Right lobe of liver (tissue), 6 donors: ENCODE data around the gene HIC1. TPM values are rescaled to one million over a fixed set of nuclear protein-coding genes. Genes with fewer than 3 reads are reported as not detected.

Experiments used
- ATAC-seq, 4 donors: fragments of 200-7000 bp; cut with Tn5 transposase; one replicate each; pipeline ENCODE4 v1.9.1; 2020; ENCODE audit warnings: mild to moderate bottlenecking in 4 of 4, moderate library complexity in 4 of 4
- DNase-seq, 3 donors: peaks; one replicate each; pipeline ENCODE4 v3.0.0-alpha.2; 2020
- H3K27ac ChIP-seq, 3 donors: fragments of 200-600 bp; one replicate each; pipeline ENCODE4 v1.8.0; 2022
- H3K27me3 ChIP-seq, 2 donors: fragments of 200-600 bp; one replicate each; pipeline ENCODE4 v1.8.0; 2022
- H3K36me3 ChIP-seq, 4 donors: fragments of 200-600 bp; sonication (generic) in 1 of 4; one replicate each; pipeline versions ENCODE4 v1.5.1 to v1.8.0; 2017 to 2022; ENCODE audit warnings: control low read depth in 1 of 4
- H3K4me1 ChIP-seq, 4 donors: fragments of 200-600 bp; sonication (generic) in 1 of 4; one replicate each; pipeline versions ENCODE4 v1.5.1 to v1.8.0; 2017 to 2022; ENCODE audit warnings: control low read depth in 1 of 4
- H3K4me3 ChIP-seq, 3 donors: fragments of 200-600 bp; one replicate each; pipeline ENCODE4 v1.8.0; 2022
- H3K9me3 ChIP-seq, 4 donors: fragments of 200-600 bp; sonication (generic) in 1 of 4; one replicate each; pipeline versions ENCODE4 v1.5.1 to v1.8.0; 2017 to 2022; ENCODE audit warnings: control low read depth in 1 of 4
- CTCF ChIP-seq, 4 donors: fragments of 200-600 bp in 3 of 4; fragments of 450-650 bp in 1 of 4; IDR thresholded peaks; one replicate each; pipeline versions ENCODE4 v1.5.1 to v1.8.0; 2016 to 2022; ENCODE audit warnings: antibody characterized with exemption in 4 of 4, mild to moderate bottlenecking in 2 of 4
- POLR2A ChIP-seq: fragments of 450-650 bp; IDR thresholded peaks from one replicate; pipeline ENCODE4 v1.6.1; 2017; ENCODE audit warnings: antibody characterized with exemption, mild to moderate bottlenecking
- WGBS: methylation state at CpG from one replicate; pipeline ENCODE4 v1.1.6; 2018; ENCODE audit warnings: low coverage, low lambda C conversion rate; ENCODE audit not compliant: insufficient coverage; ENCODE audit errors: missing lambda C conversion rate; 5-methylcytosine and 5-hydroxymethylcytosine counted together
- intact Hi-C, 2 donors: fragments of 100-400 bp; cut with DNase I; formaldehyde crosslinking; loops; one replicate each; pipeline versions ENCODE4 v1.11.2 to v1.14.1; 2022
- total RNA-seq, 6 experiments: library from RNA; depleted of rRNA in 2 of 6; stranded (reverse); fragments of >200 nt in 2 of 6; fragmentation: NEBNext Ultra II Directional in 3 of 6; extraction: Animal tissue kit (Norgen Biotek cat#: 25700) in 3 of 6; gene quantifications; one replicate each; pipeline versions ENCODE4 v1.1.0 to v1.2.4, GENCODE V29; 2016 to 2023
- donor health status: DM: no; HTN: yes; CAD: no.
- donor health status: DM: no; HTN: no; CAD: no.
- donor health status: DM: no; HTN: no; CAD: no.
- donor health status: DM: no; HTN: yes; CAD: no.
- donor health status: DM: no; HTN: yes; CAD: no.

The HIC1 gene
- total RNA-seq, 6 experiments from 2014 or later: 4.7 to 14.8 (median 6.1) TPM

- H3K4me3 ChIP-seq: no peak overlapping the region
- intact Hi-C loops: no loop called here
- no peaks in the 10 kb centered on the region for H3K36me3 ChIP-seq
- WGBS: 60% methylated on average over 2 of the region's 2 CpGs
- H3K9me3 ChIP-seq: no peaks in the 10 kb centered on the region
- peak in 3 of 4 donors; percentile 13 to 23 (median 23) for ATAC-seq
- peak overlapping the region in 2 of 3 donors; percentile 11 to 82 for H3K27ac ChIP-seq
- no peak for DNase-seq
- no peaks in the 10 kb centered on the region for H3K27me3 ChIP-seq
- H3K4me1 ChIP-seq: peaks cover 0 to 28% (median 7%) of the 10 kb centered on the region in 4 donors
- TF ChIP-seq POLR2A (no peak), CTCF (IDR thresholded peaks at IDR 0.05) (peak in 1 of 4 donors; percentile 11)
Observed at GRCh38 chr17:2090804-2091534, 36.1 kb downstream of the HIC1 start.

- WGBS: 84% methylated on average over 4 of the region's 4 CpGs
- no peak overlapping the region for H3K4me3 ChIP-seq
- no peak overlapping the region for H3K27ac ChIP-seq
- no peaks in the 10 kb centered on the region for H3K9me3 ChIP-seq
- no peaks in the 10 kb centered on the region for H3K36me3 ChIP-seq
- intact Hi-C loops: no loop called here
- DNase-seq (no peak), ATAC-seq (no peak)
- no peaks in the 10 kb centered on the region for H3K27me3 ChIP-seq
- H3K4me1 ChIP-seq: peaks cover 0 to 28% (median 7%) of the 10 kb centered on the region in 4 donors
- no peak for TF ChIP-seq CTCF (IDR thresholded peaks at IDR 0.05)
- TF ChIP-seq POLR2A: no peak
Observed at GRCh38 chr17:2092253-2092652, 37.4 kb downstream of the HIC1 start.

GRCh38 chr17:2093349-2093748, 38.4 kb downstream of the HIC1 start:
- H3K27ac ChIP-seq: no peak overlapping the region
- 94% methylated on average over 5 of the region's 5 CpGs for WGBS
- no peak overlapping the region for H3K4me3 ChIP-seq
- H3K36me3 ChIP-seq: no peaks in the 10 kb centered on the region
- H3K9me3 ChIP-seq: no peaks in the 10 kb centered on the region
- intact Hi-C loops: no loop called here
- H3K4me1 ChIP-seq: peaks cover 0 to 21% (median 4%) of the 10 kb centered on the region in 4 donors
- TF ChIP-seq CTCF (IDR thresholded peaks at IDR 0.05) (no peak), POLR2A (no peak)
- no peaks in the 10 kb centered on the region for H3K27me3 ChIP-seq
- DNase-seq: no peak
- ATAC-seq: no peak

GRCh38 chr17:2094891-2095535, 40.1 kb downstream of the HIC1 start:
- peak; percentile 97 to 99 (median 99) for ATAC-seq
- Histone ChIP-seq H3K27me3 (no peaks in the 10 kb centered on the region), H3K4me1 (peaks cover 0 to 12% (median 2%) of the 10 kb centered on the region in 4 donors), H3K9me3 (no peaks in the 10 kb centered on the region), H3K36me3 (no peaks in the 10 kb centered on the region), H3K27ac (peak overlapping the region in 2 of 3 donors; percentile 3 to 49), H3K4me3 (no peak overlapping the region)
- peak; percentile 84 to 92 (median 90) for DNase-seq
- 36% methylated on average over 4 of the region's 12 CpGs for WGBS
- TF ChIP-seq POLR2A (no peak), CTCF (IDR thresholded peaks at IDR 0.05) (peak; percentile 82 to 92 (median 87))
- intact Hi-C loops: no loop called here
